ENCODE results near the gene UNC13C.

Gene UNC13C

GRCh38 chr15:54322341-54322740 lies 344.1 kb downstream of the UNC13C start:
- Histone ChIP-seq H3K27me3 (ENCODE audit: control insufficient read depth, insufficient read depth, low read length) (no peaks in the 10 kb centered on the region), H3K9ac (ENCODE audit: low read length) (no peak overlapping the region), H3K9me3 (ENCODE audit: control insufficient read depth, low read length) (no peaks in the 10 kb centered on the region), H3K4me1 (ENCODE audit: control insufficient read depth, insufficient read depth, low read length) (no peaks in the 10 kb centered on the region), H3K4me3 (ENCODE audit: low read length) (no peak overlapping the region), H3K36me3 (ENCODE audit: control insufficient read depth, insufficient read depth, low read length) (no peaks in the 10 kb centered on the region)

- Histone ChIP-seq H3K4me1 (ENCODE audit: control insufficient read depth, insufficient read depth, low read length) (no peaks in the 10 kb centered on the region), H3K27me3 (ENCODE audit: control insufficient read depth, insufficient read depth, low read length) (no peaks in the 10 kb centered on the region), H3K4me3 (ENCODE audit: low read length) (no peak overlapping the region), H3K36me3 (ENCODE audit: control insufficient read depth, insufficient read depth, low read length) (no peaks in the 10 kb centered on the region), H3K9ac (ENCODE audit: low read length) (no peak overlapping the region), H3K9me3 (ENCODE audit: control insufficient read depth, low read length) (no peaks in the 10 kb centered on the region)
Observed at GRCh38 chr15:54345301-54345700, 367.1 kb downstream of the UNC13C start.

- Histone ChIP-seq H3K4me1 (ENCODE audit: control insufficient read depth, insufficient read depth, low read length) (no peaks in the 10 kb centered on the region), H3K36me3 (ENCODE audit: control insufficient read depth, insufficient read depth, low read length) (no peaks in the 10 kb centered on the region), H3K9ac (ENCODE audit: low read length) (no peak overlapping the region), H3K4me3 (ENCODE audit: low read length) (no peak overlapping the region), H3K9me3 (ENCODE audit: control insufficient read depth, low read length) (no peaks in the 10 kb centered on the region), H3K27me3 (ENCODE audit: control insufficient read depth, insufficient read depth, low read length) (no peaks in the 10 kb centered on the region)
Observed at GRCh38 chr15:54345827-54346226, 367.6 kb downstream of the UNC13C start.

- Histone ChIP-seq H3K27me3 (ENCODE audit: control insufficient read depth, insufficient read depth, low read length) (no peaks in the 10 kb centered on the region), H3K9ac (ENCODE audit: low read length) (no peak overlapping the region), H3K9me3 (ENCODE audit: control insufficient read depth, low read length) (no peaks in the 10 kb centered on the region), H3K4me1 (ENCODE audit: control insufficient read depth, insufficient read depth, low read length) (no peaks in the 10 kb centered on the region), H3K4me3 (ENCODE audit: low read length) (no peak overlapping the region), H3K36me3 (ENCODE audit: control insufficient read depth, insufficient read depth, low read length) (no peaks in the 10 kb centered on the region)
Observed at GRCh38 chr15:54347082-54347827, 369.0 kb downstream of the UNC13C start.

GRCh38 chr15:54353726-54354125 lies 375.5 kb downstream of the UNC13C start:
- Histone ChIP-seq H3K9me3 (ENCODE audit: control insufficient read depth, low read length) (no peaks in the 10 kb centered on the region), H3K4me1 (ENCODE audit: control insufficient read depth, insufficient read depth, low read length) (no peaks in the 10 kb centered on the region), H3K9ac (ENCODE audit: low read length) (no peak overlapping the region), H3K27me3 (ENCODE audit: control insufficient read depth, insufficient read depth, low read length) (no peaks in the 10 kb centered on the region), H3K4me3 (ENCODE audit: low read length) (no peak overlapping the region), H3K36me3 (ENCODE audit: control insufficient read depth, insufficient read depth, low read length) (no peaks in the 10 kb centered on the region)

- H3K9me3 ChIP-seq (ENCODE audit: control insufficient read depth, low read length) = no peaks in the 10 kb centered on the region
Observed at GRCh38 chr15:54354341-54354740, 376.1 kb downstream of the UNC13C start.

GRCh38 chr15:54364961-54365360 lies 386.7 kb downstream of the UNC13C start:
- Histone ChIP-seq H3K9ac (ENCODE audit: low read length) (no peak overlapping the region), H3K36me3 (ENCODE audit: control insufficient read depth, insufficient read depth, low read length) (no peaks in the 10 kb centered on the region), H3K9me3 (ENCODE audit: control insufficient read depth, low read length) (no peaks in the 10 kb centered on the region), H3K27me3 (ENCODE audit: control insufficient read depth, insufficient read depth, low read length) (no peaks in the 10 kb centered on the region), H3K4me1 (ENCODE audit: control insufficient read depth, insufficient read depth, low read length) (no peaks in the 10 kb centered on the region), H3K4me3 (ENCODE audit: low read length) (no peak overlapping the region)

More at GRCh38 chr15:54354341-54354740, 376.1 kb downstream of the UNC13C start:
- no peaks in the 10 kb centered on the region for H3K36me3 ChIP-seq (ENCODE audit: control insufficient read depth, insufficient read depth, low read length)
- no peaks in the 10 kb centered on the region for H3K27me3 ChIP-seq (ENCODE audit: control insufficient read depth, insufficient read depth, low read length)
- no peak overlapping the region for H3K9ac ChIP-seq (ENCODE audit: low read length)
- H3K4me3 ChIP-seq (ENCODE audit: low read length) = no peak overlapping the region
- no peaks in the 10 kb centered on the region for H3K4me1 ChIP-seq (ENCODE audit: control insufficient read depth, insufficient read depth, low read length)

GRCh38 chr15:54373332-54373731 lies 395.1 kb downstream of the UNC13C start:
- Histone ChIP-seq H3K4me1 (ENCODE audit: control insufficient read depth, insufficient read depth, low read length) (no peaks in the 10 kb centered on the region), H3K9ac (ENCODE audit: low read length) (no peak overlapping the region), H3K36me3 (ENCODE audit: control insufficient read depth, insufficient read depth, low read length) (no peaks in the 10 kb centered on the region), H3K9me3 (ENCODE audit: control insufficient read depth, low read length) (no peaks in the 10 kb centered on the region), H3K27me3 (ENCODE audit: control insufficient read depth, insufficient read depth, low read length) (no peaks in the 10 kb centered on the region), H3K4me3 (ENCODE audit: low read length) (no peak overlapping the region)

- no peaks in the 10 kb centered on the region for H3K9me3 ChIP-seq (ENCODE audit: control insufficient read depth, low read length)
- no peak overlapping the region for H3K9ac ChIP-seq (ENCODE audit: low read length)
- H3K36me3 ChIP-seq (ENCODE audit: control insufficient read depth, insufficient read depth, low read length) = no peaks in the 10 kb centered on the region
- no peak overlapping the region for H3K4me3 ChIP-seq (ENCODE audit: low read length)
- H3K4me1 ChIP-seq (ENCODE audit: control insufficient read depth, insufficient read depth, low read length) = no peaks in the 10 kb centered on the region
- no peaks in the 10 kb centered on the region for H3K27me3 ChIP-seq (ENCODE audit: control insufficient read depth, insufficient read depth, low read length)
Observed at GRCh38 chr15:54374184-54374952, 396.1 kb downstream of the UNC13C start.

- Histone ChIP-seq H3K27me3 (ENCODE audit: control insufficient read depth, insufficient read depth, low read length) (no peaks in the 10 kb centered on the region), H3K36me3 (ENCODE audit: control insufficient read depth, insufficient read depth, low read length) (no peaks in the 10 kb centered on the region), H3K4me1 (ENCODE audit: control insufficient read depth, insufficient read depth, low read length) (no peaks in the 10 kb centered on the region), H3K4me3 (ENCODE audit: low read length) (no peak overlapping the region), H3K9me3 (ENCODE audit: control insufficient read depth, low read length) (no peaks in the 10 kb centered on the region), H3K9ac (ENCODE audit: low read length) (no peak overlapping the region)
Observed at GRCh38 chr15:54387799-54388198, 409.6 kb downstream of the UNC13C start.

GRCh38 chr15:54388746-54389145 lies 410.5 kb downstream of the UNC13C start:
- Histone ChIP-seq H3K9me3 (ENCODE audit: control insufficient read depth, low read length) (no peaks in the 10 kb centered on the region), H3K4me3 (ENCODE audit: low read length) (no peak overlapping the region), H3K27me3 (ENCODE audit: control insufficient read depth, insufficient read depth, low read length) (no peaks in the 10 kb centered on the region), H3K4me1 (ENCODE audit: control insufficient read depth, insufficient read depth, low read length) (no peaks in the 10 kb centered on the region), H3K9ac (ENCODE audit: low read length) (no peak overlapping the region), H3K36me3 (ENCODE audit: control insufficient read depth, insufficient read depth, low read length) (no peaks in the 10 kb centered on the region)

- H3K9me3 ChIP-seq (ENCODE audit: control insufficient read depth, low read length) = no peaks in the 10 kb centered on the region
- H3K9ac ChIP-seq (ENCODE audit: low read length) = no peak overlapping the region
- H3K27me3 ChIP-seq (ENCODE audit: control insufficient read depth, insufficient read depth, low read length) = no peaks in the 10 kb centered on the region
- H3K4me3 ChIP-seq (ENCODE audit: low read length) = no peak overlapping the region
- no peaks in the 10 kb centered on the region for H3K36me3 ChIP-seq (ENCODE audit: control insufficient read depth, insufficient read depth, low read length)
- H3K4me1 ChIP-seq (ENCODE audit: control insufficient read depth, insufficient read depth, low read length) = no peaks in the 10 kb centered on the region
Observed at GRCh38 chr15:54410481-54410880, 432.2 kb downstream of the UNC13C start.

All from mucosa of stomach (tissue), 1 donor.